NOMO-1 (cell line): ENCODE results near the gene BMP6.
A peak's percentile ranks its signal among the peaks of the same experiment; 100 is the strongest.

Experiments used
- DNase-seq, 2 experiments: peaks; one replicate each; lab custom pipeline; 2025; ENCODE audit not compliant: unreplicated experiment in 2 of 2; lab: John Stamatoyannopoulos, UW

The BMP6 gene

DNA sequence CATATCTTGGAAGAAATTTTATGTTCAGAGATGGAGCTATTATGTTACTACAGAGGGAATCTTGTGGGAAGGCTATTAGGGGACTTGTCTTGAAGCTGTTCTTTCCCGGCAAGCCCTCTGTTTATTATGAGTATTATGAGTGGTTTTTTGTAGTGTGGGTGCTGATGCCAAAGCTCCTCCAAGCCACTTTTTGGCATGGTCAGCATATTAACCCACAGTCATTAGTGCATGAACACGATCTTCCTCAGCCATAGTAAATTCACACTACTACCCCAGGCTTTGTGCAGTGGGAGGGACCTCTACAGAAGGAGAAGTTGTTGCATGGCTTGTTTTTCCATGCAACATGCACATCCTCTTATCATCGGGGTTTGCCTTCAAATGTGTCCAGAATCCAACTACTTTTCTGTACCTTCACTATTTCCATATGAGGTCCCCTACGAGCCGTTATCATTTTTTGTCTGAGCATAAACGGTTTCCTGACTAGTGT is 6.5 kb upstream of the BMP6 start:
- DNase-seq, result no peak

DNA sequence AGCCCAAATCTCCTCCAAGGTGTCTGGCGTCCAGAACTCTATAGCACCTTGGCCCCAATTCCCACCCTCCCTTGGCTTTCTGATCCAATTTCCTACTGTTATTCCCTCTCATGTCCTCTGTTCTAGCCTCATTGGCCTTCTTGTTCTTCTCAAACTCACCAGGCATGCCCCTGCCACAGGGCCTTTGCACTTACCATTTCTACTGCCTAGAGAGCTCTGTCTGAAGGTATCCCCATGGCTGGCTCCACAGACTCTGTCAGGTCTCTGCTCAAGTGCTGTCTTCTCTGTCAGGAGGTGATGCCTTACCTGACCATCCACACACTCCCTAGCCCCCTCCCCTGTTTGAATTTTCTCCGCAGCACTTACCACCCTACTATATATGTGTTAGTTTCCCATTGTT is 5.6 kb upstream of the BMP6 start:
- DNase-seq, result no peak

DNA sequence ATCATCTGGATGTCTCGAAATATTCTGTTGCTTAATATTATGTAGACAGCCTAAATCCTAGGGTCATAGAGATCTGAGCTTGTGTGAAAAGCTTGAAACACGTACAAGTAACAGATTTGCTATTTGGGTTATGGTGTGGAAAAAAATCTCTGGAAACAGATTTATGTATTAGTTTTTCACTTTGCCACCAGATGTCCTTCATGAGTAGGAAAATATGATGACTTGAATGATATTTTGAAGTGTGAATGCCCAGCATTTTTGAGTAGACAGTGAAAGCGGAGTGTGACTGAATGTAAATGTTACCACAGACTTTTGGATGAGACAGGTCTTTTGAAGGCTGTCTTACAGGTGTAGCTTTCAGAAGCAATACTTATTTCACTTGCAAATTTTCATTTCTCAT is 4.2 kb upstream of the BMP6 start:
- DNase-seq, result peak in 1 of 2 experiments; percentile 46

DNA sequence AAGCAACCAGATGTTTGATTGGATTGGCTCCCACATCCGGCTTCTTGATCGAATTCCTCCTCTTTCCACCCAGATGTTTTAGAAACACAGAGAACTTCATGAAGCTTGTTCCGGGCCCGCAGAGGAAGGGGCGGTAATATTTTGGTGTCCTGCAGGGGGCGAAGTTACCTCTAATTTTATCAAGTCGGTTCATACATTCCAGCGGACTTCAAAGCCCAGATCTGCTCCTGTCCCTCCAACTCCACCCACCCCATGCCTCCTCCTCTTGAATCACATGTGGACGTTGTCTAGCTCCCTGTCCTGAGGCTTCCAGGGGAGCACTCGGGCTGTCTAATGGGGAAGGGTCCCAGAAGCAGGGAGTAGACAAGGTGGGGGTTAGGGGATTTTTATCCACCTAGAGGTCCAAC is 2.9 kb upstream of the BMP6 start:
- peak; percentile 56 to 61 for DNase-seq

DNA sequence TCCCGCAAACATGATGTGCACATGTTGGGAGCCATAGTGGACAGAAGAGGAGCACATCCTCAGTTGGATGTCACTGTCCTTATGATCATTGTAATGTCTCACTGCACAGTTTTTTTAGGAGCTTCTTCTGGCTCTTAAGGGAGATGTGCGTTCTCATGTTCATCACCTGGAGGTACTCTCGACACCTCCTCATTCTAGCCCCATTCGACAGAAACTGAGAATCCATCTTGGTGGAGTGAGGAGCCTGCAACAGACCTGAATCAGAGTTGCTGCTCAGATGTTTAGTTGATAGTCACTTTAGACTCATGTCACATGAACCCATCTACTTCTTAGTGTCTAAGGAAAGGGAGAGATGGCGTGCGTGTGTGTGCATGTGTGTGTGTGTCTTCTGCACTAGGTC is 2.3 kb upstream of the BMP6 start:
- no peak for DNase-seq

DNA sequence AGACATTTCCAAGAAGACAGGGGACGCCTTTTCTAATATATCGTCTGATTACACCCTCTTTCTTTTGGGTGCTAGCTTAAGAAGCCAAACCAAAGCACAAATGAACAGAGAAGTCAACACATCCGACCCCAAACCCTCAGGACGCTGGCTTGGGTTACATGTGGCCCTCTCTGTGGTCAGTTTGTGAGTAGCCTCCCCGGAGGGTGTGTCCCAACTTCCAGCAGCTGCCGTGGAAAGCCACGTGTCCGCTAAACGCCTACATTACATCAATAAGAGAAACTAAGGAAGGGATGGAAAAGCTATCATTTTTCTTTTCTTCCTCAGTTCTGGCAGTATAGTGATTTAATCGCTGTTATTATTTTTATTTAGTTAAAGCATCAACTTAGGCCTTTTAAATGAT is 487 bp upstream of the BMP6 start:
- DNase-seq, result no peak

DNA sequence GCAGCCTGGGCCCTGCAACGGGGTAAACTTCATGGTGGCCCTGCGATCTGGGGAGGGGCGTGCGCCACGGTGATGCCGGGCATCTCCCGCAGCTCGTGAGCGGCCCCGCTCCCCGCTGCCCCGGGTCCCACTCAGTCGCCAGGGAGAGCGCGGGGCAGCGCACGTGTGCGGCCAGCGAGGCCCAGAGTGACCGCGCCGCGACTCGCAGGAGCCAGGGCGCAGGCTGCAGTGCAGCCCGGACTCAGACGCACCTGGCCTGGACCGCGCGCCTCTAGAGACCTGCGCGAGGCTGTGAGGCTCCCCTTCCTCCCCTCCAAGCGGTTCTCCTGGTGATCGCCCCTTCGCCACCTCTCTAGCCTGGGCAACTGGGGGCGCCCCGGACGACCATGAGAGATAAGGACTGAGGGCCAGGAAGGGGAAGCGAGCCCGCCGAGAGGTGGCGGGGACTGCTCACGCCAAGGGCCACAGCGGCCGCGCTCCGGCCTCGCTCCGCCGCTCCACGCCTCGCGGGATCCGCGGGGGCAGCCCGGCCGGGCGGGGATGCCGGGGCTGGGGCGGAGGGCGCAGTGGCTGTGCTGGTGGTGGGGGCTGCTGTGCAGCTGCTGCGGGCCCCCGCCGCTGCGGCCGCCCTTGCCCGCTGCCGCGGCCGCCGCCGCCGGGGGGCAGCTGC is 652 bp downstream of the BMP6 start:
- no peak for DNase-seq

DNA sequence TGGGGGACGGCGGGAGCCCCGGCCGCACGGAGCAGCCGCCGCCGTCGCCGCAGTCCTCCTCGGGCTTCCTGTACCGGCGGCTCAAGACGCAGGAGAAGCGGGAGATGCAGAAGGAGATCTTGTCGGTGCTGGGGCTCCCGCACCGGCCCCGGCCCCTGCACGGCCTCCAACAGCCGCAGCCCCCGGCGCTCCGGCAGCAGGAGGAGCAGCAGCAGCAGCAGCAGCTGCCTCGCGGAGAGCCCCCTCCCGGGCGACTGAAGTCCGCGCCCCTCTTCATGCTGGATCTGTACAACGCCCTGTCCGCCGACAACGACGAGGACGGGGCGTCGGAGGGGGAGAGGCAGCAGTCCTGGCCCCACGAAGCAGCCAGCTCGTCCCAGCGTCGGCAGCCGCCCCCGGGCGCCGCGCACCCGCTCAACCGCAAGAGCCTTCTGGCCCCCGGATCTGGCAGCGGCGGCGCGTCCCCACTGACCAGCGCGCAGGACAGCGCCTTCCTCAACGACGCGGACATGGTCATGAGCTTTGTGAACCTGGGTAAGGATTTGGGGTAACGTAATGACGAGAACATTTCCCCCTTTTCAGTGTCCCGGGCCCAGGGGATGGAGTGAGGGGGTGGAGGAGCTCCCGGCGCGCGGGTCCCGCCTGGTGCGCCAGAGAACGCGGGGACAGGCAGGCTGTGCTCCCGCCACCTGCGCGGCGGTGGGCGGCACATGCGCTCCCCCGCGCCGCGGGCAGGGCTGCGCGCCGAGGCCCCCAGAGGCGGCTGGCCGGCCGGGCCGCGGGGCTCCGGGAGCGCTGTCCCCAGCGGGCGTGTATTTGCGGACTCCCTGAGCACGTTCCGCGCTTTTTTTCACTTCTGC is 1.4 kb downstream of the BMP6 start:
- no peak for DNase-seq

DNA sequence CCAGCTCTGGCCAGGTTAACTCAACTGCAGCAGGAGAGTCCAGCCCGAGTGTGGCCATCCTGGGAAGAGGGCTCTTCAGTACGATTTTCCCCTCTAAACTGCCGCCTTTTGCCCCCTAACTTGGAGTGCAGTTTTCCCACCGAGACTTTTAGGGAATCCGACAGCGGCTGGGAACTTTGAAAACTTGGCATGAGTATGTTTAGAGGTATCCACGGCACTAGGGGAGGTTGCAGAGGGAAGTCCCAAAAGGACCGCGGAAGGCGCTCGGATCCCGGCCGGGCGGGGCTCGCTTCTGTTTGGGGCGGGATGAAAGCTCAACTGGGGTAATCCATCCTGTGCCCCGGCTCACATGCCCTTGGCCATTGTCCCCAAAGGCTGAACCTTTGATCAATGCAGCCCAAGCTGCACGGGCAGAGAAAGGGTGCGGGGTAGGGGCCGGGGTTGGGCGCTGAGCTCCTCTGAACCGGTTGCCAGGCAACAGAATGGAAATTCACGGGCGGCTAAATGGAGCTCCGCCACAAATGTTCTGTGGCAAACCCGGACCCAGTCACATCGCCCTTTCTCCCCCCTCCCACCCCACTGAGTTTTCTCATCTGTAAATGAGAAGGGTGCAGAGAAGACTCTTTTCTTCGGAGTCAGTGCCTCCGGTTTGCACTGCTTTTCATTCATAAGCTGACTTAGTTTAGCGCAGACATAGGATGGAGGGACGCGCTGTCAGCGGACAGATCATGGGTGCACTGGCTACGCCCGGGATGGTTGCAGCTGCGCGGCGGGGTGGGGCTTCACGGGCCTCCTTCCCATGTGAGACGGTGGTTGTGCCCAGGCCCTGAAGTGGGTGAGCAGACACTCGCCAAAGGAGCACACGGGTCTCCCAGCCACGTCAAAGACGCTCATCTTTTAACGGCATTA is 2.3 kb downstream of the BMP6 start:
- no peak for DNase-seq

DNA sequence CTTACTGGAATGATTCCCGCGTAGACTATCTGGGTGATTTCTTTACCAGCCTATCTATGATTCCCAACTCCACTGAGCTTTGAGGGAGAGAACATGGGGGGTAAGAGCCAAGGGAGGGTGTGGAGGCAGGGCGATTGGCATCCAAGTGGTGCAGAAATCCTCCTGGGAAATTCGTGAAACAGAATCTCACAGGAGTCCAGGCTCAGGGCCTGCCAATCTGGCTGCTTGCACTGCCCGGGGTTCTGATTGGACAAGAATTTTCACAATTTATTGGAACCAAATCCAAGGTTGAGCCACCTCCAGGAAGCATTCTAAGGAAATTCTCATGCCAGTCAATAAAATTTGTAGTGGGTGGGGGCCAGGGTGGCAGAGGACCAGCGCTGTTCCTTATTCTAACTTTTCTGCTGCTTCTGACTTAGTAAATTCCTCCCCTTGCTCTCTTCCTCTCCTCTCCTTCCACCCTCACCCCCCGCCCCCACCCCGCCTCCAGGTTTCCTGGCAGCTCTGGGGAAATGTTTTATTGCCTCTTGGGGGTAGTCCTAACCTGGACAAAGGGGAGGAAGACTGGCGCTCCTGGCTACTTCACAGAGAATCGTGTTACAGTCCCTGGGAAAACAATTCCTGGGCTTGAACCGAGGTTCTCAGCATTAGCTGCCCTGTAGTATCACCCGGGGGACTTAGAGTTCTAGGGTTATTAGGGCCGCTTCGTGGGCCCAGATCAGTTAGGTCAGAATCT is 3.1 kb downstream of the BMP6 start:
- DNase-seq, result no peak

DNA sequence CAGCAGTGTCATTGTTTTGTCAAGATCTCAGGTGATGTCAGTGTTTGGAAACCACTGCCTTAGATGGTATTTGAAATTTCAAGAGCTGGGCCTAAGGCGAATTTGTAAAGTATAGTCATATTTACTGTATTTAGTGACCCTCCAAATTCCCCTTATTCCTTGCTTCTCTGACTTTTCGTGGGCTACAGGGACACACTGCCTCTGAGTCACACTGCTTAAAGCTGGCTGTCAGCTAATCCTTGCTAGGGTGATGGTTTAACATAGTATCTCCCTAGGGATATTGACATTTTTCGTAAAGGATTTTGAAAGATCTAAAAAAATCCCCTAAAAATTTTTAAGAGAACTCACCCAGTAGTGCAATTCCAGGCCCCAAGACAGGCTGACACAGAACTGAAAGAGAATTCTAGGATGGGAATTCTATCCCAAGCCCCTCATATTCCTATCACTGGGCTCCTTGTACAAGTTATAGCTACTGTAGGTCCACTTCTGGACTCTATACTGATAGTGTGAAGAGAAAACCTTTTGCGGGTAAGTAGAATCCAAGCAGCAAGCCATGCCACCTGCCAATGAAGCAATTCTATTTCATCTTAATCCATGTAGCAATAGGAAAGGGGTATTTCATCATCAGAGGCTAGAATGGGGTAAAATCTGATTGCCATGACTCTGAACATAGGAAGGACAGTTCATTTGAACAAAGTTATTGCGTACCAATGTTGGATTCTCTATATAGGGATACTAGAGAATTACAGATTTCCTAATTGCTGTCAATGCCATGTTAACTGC is 4.3 kb downstream of the BMP6 start:
- no peak for DNase-seq

DNA sequence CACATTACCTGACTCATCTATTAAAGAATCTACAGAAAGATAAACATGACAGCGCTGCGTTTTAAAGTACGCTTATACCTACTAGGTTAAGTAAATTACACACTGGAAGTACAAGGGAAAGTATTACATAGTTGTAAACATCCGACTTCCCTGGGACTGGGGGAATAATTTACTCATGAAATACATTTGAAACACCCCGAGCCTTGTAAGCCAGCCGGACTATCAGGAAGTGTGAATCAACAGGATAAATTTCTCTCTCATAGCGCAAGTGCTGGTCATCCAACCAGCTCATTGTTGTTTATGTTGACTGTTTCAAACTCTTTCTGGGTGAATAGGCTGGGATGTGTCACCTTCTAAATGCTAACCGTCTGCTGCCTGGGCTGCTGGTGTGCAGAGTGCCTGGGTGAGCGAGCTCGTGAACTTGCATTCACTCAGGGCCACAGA is 4.9 kb downstream of the BMP6 start:
- DNase-seq, result no peak

DNA sequence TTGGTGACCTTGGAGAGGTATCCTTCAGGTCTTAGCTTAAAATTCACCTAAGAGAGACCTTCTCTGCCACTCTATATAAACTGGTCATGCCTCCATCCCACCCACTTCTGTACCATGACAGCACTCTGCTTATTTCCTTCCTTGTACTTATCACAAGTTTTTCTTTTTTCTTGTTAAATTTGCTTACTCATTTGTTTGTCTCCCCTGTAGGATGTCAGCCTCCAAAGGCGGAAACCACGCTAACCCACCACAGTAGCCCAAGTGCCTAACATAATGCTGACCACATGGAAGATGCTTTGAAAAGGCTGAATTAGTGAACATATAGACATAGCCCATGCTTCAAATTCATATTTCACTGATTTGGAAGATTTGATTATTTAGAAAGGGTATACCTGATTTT is 5.4 kb downstream of the BMP6 start:
- DNase-seq, result no peak

DNA sequence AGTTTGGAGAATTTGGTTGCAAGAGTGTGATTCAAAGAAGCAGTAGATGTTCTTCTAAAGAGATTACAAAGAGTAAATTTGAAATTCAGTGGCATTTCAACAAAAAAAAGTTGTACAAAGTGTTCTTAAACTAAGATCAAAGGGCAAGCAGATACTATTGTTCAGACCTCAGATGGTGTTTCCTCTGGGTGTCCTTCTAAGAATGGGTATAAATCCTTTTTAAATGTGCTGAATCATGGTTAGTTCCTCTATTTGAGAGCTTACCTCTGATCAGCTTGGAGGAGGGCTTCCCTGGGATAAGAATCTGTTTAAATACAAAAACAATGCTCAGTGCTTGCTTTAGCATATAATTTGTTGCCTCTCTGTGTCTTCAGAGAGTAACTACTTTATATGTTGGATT is 6.3 kb downstream of the BMP6 start:
- DNase-seq, result peak in 1 of 2 experiments; percentile 60

DNA sequence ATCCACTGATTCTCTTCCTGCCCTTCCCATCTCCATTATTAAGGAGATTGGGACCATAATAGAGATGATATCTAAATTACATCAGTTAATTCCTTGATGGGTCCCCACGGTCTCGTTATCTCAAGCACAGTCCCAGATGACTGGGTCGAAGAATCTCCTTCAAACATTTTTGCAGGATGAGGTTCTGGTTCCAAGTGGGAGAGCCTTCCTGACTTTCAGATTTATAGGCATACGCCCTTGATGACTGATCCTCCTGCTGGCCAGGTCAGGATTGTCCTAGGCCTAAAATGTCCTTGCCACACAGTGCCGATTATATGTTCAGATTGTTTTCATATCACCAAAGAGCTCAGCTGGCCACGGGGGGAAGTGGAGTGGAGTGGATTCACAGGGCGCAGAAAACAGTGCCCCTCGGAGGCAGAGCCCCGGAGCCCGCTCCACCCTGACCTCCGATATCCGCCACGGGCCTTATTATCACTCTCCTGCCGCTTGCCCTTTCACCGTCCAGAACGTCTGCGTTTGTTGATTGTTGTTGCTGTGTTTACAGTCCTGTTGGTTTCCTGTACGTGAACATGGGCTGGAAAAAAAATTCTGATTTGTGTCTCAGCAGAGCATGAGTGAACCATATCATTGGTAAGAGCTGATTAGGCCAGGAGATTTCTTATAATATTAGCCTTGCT is 8.9 kb downstream of the BMP6 start:
- DNase-seq, result no peak

DNA sequence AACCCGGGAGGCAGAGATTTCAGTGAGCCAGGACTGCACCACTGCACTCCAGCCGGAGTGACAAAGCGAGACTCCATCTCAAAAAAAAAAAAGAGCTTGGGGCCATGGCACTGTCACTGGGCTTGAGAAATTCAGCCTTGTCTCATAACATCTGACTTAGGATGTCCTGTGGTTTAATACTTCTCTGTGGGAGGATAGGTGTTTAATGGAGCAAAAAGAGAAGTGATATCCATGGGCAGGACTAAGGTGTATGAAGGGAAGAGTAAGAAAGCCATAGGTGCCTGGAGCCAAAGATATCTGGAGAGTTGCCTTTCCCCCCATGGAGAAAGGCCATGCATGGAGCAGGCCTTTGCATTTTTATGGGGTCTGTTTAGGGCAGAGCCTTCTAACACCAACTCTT is 11.2 kb downstream of the BMP6 start:
- DNase-seq, result no peak

DNA sequence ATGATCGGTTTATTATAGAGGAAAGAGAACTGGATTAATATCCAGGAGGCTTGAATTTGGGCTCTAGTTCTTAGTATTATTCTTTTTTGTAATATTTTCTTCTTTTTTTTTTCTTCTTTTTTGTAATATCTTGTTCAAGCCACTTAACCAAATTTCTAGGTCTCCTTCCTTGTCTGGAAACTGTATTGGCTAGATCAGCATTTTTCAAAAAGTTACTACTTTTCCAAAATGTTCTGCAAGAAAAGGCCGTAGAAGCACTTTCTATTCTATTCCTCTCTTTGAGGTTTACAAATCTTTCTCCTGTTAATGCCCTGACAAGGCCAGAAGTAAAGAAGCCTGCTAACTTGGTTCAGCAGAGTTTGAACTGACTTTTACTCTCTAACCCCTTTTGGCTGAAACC is 12.0 kb downstream of the BMP6 start:
- DNase-seq, result no peak

DNA sequence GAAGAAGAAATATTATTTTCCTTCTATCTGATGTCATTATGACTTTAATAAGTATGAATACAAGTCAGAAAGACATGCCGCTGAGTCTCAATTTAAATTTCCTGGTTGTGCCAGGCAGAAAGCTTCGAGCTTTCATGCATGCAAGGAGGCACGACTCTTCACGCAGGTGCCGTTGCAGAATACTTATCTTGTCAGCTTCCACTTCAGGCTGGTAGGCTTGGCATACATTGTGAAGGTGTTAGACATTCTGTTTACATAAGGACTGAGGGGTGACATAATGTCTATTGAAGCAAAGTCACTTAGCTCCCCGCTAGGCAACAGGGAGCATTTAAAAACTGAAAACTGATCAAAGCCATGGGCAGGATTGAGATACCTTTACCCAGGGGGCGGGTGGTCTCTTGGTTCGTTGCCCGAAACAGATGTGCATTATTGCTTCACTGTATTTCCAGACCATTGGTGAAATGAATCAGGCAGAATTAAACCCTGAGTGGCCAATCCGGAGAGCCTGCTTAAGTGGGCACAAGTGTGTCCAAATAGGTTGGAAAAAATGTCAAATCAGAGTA is 16.4 kb downstream of the BMP6 start:
- DNase-seq, result no peak

DNA sequence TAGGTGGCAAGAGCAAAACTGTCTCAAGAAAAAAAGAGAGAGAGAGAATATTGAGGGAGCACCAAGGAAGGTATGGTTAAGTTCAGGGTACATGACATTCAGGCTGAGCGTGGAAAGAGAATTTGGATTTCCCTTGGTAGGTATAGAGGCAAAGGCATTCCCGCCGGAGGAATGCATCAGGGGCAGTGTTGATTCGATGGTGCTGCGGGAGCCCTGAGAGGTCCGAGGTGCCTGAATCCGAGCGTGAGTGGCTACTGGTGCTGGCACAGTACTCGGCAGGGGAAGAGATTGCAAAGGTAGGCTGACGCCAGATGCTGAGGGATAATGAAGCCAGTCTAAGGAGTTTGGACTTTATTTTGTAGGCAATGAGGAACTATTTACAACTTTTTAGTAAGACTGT is 20.0 kb downstream of the BMP6 start:
- no peak for DNase-seq
